ENCODE measurements around the gene ZNF536.

Gene ZNF536

GRCh38 chr19:30371960-30372824, at the start of gene ZNF536:
Gene ZNF536, plus strand, starts transcription at chr19:30372384. Its CDS starts 71,179 bp downstream, at chr19:30443563.
- Histone ChIP-seq H3K4me1 (ENCODE audit: insufficient read depth, low read length) (no peaks in the 10 kb centered on the region), H3K36me3 (ENCODE audit: insufficient read depth, low read length) (no peaks in the 10 kb centered on the region), H3K4me3 (ENCODE audit: low read depth in 1 of 2, low read length in 2 of 2) (no peak within 1 kb of the TSS), H3K9ac (ENCODE audit: low read length) (no peak within 1 kb of the TSS), H3K27ac (ENCODE audit: low read depth, low read length) (no peak within 1 kb of the TSS), H3K27me3 (ENCODE audit: control insufficient read depth in 1 of 2, insufficient read depth in 2 of 2, low read length in 2 of 2) (peaks cover 0 to 21% of the 10 kb centered on the region in 2 donors), H3K9me3 (ENCODE audit: low read length) (no peaks in the 10 kb centered on the region)

DNA sequence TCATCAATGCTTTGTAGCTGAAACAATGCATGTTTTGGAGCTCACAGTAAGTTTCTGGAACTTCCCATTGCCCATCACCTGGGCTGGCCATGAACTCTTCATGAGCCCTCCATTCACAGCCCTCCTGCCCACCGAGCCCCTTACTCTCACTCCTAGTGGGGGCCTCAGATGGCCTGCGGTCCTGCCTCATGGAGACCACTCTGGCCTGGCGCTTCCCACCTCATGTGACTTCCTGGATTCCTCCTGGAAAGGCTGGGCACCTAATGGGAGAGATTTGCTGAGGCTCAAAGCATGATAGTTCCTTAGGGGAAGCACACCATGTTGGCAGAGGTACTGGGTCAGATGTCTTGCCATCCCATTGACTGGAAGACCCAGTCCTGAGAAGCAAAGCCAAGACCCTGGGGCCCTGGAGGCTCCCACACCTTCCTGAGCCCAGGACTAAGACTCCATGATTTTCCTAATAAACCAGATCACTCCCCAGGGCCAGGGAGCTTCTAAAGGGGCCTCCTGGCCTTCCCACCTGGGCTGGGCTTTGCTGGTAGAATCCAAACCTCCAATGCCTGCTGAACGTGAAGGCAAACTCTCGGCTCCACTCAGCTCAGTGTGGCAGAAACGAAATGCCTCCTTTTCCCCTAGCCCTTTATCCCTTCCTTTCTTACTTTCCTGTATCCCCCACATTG, 49.4 kb upstream of the ZNF536 start:
- Histone ChIP-seq H3K36me3 (ENCODE audit: insufficient read depth, low read length) (no peaks in the 10 kb centered on the region), H3K27ac (ENCODE audit: low read depth, low read length) (no peak overlapping the region), H3K9me3 (ENCODE audit: low read length) (no peaks in the 10 kb centered on the region), H3K9ac (ENCODE audit: low read length) (no peak overlapping the region), H3K4me1 (ENCODE audit: insufficient read depth, low read length) (no peaks in the 10 kb centered on the region), H3K4me3 (ENCODE audit: low read depth in 1 of 2, low read length in 2 of 2) (no peak overlapping the region), H3K27me3 (ENCODE audit: control insufficient read depth in 1 of 2, insufficient read depth in 2 of 2, low read length in 2 of 2) (no peaks in the 10 kb centered on the region)

DNA sequence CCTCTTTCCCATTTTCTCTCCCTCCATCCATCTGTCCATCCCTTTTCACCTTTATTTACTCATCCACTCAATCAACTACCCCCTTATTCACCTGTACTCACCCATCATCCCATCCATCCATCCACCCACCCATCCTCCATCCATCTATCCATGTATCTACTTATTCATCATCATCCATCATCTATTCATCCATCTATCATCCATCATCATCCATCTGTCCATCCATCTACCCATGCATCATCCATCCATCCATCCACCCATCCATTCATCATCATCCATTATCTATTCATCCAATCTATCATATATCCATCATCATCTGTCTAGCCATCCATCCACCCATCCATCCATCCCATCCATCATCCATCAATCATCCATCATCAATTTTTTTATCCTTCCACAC, 48.3 kb upstream of the ZNF536 start:
- Histone ChIP-seq H3K27me3 (ENCODE audit: control insufficient read depth in 1 of 2, insufficient read depth in 2 of 2, low read length in 2 of 2) (no peaks in the 10 kb centered on the region), H3K4me3 (ENCODE audit: low read depth in 1 of 2, low read length in 2 of 2) (no peak overlapping the region), H3K9ac (ENCODE audit: low read length) (no peak overlapping the region), H3K9me3 (ENCODE audit: low read length) (no peaks in the 10 kb centered on the region), H3K4me1 (ENCODE audit: insufficient read depth, low read length) (no peaks in the 10 kb centered on the region), H3K36me3 (ENCODE audit: insufficient read depth, low read length) (no peaks in the 10 kb centered on the region), H3K27ac (ENCODE audit: low read depth, low read length) (no peak overlapping the region)

DNA sequence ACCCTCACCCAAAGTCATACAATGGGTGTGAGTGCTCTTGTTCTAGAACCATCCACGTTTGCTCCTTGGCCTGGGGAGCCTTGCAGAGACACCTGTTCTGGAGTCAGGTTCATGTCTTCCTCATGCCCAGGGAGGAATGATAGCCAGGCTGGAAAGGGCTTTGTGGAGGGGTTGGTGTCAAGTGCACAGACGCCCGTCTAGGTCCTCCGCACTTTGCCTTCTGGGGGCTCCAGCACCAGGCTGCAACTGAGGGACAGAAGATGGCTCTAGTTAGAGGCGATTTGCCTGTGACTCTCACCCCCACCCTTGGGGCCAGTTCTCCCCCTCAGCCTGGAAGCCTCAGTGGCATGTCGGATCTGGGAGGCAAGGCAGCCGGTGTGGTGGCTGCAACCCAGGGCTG, 47.2 kb upstream of the ZNF536 start:
- H3K27ac ChIP-seq (ENCODE audit: low read depth, low read length) = no peak overlapping the region
- H3K9ac ChIP-seq (ENCODE audit: low read length) = no peak overlapping the region
- H3K27me3 ChIP-seq (ENCODE audit: control insufficient read depth in 1 of 2, insufficient read depth in 2 of 2, low read length in 2 of 2) = no peaks in the 10 kb centered on the region
- H3K4me1 ChIP-seq (ENCODE audit: insufficient read depth, low read length) = no peaks in the 10 kb centered on the region
- H3K36me3 ChIP-seq (ENCODE audit: insufficient read depth, low read length) = no peaks in the 10 kb centered on the region
- H3K9me3 ChIP-seq (ENCODE audit: low read length) = no peaks in the 10 kb centered on the region
- no peak overlapping the region for H3K4me3 ChIP-seq (ENCODE audit: low read depth in 1 of 2, low read length in 2 of 2)

- H3K4me1 ChIP-seq (ENCODE audit: insufficient read depth, low read length) = no peaks in the 10 kb centered on the region
- no peak overlapping the region for H3K9ac ChIP-seq (ENCODE audit: low read length)
- H3K27ac ChIP-seq (ENCODE audit: low read depth, low read length) = no peak overlapping the region
- no peaks in the 10 kb centered on the region for H3K27me3 ChIP-seq (ENCODE audit: control insufficient read depth in 1 of 2, insufficient read depth in 2 of 2, low read length in 2 of 2)
- H3K9me3 ChIP-seq (ENCODE audit: low read length) = no peaks in the 10 kb centered on the region
- no peaks in the 10 kb centered on the region for H3K36me3 ChIP-seq (ENCODE audit: insufficient read depth, low read length)
- H3K4me3 ChIP-seq (ENCODE audit: low read depth in 1 of 2, low read length in 2 of 2) = no peak overlapping the region
Measured at GRCh38 chr19:30325676-30326392, 46.4 kb upstream of the ZNF536 start.

GRCh38 chr19:30326393-30326710, 45.8 kb upstream of the ZNF536 start:
- Histone ChIP-seq H3K4me1 (ENCODE audit: insufficient read depth, low read length) (no peaks in the 10 kb centered on the region), H3K9me3 (ENCODE audit: low read length) (no peaks in the 10 kb centered on the region), H3K36me3 (ENCODE audit: insufficient read depth, low read length) (no peaks in the 10 kb centered on the region), H3K4me3 (ENCODE audit: low read depth in 1 of 2, low read length in 2 of 2) (no peak overlapping the region), H3K9ac (ENCODE audit: low read length) (no peak overlapping the region), H3K27ac (ENCODE audit: low read depth, low read length) (no peak overlapping the region), H3K27me3 (ENCODE audit: control insufficient read depth in 1 of 2, insufficient read depth in 2 of 2, low read length in 2 of 2) (no peaks in the 10 kb centered on the region)

GRCh38 chr19:30327331-30327730, 44.9 kb upstream of the ZNF536 start:
- Histone ChIP-seq H3K9ac (ENCODE audit: low read length) (no peak overlapping the region), H3K4me1 (ENCODE audit: insufficient read depth, low read length) (no peaks in the 10 kb centered on the region), H3K4me3 (ENCODE audit: low read depth in 1 of 2, low read length in 2 of 2) (no peak overlapping the region), H3K9me3 (ENCODE audit: low read length) (no peaks in the 10 kb centered on the region), H3K36me3 (ENCODE audit: insufficient read depth, low read length) (no peaks in the 10 kb centered on the region), H3K27me3 (ENCODE audit: control insufficient read depth in 1 of 2, insufficient read depth in 2 of 2, low read length in 2 of 2) (no peaks in the 10 kb centered on the region), H3K27ac (ENCODE audit: low read depth, low read length) (no peak overlapping the region)

DNA sequence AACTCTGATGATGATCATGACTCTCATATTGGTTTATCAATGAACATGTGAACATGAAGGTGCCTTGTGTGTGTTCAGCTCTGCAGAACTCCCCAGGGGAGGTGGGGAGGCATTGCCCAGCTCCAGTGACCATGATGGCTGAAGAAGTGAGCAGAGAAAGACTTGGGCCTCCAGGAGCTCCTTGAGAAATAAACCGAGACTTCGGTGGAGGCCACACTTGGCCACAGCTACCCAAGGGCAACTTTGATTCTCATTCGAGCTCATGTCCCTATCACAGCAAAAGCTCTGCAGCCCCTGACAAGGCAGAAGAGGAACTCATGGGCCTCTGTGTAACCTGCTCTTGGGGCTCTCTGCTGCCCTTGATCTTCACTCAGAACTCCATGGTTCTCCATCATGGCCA, 44.1 kb upstream of the ZNF536 start:
- Histone ChIP-seq H3K9me3 (ENCODE audit: low read length) (no peaks in the 10 kb centered on the region), H3K4me3 (ENCODE audit: low read depth in 1 of 2, low read length in 2 of 2) (no peak overlapping the region), H3K27me3 (ENCODE audit: control insufficient read depth in 1 of 2, insufficient read depth in 2 of 2, low read length in 2 of 2) (no peaks in the 10 kb centered on the region), H3K4me1 (ENCODE audit: insufficient read depth, low read length) (no peaks in the 10 kb centered on the region), H3K27ac (ENCODE audit: low read depth, low read length) (no peak overlapping the region), H3K36me3 (ENCODE audit: insufficient read depth, low read length) (no peaks in the 10 kb centered on the region), H3K9ac (ENCODE audit: low read length) (no peak overlapping the region)

DNA sequence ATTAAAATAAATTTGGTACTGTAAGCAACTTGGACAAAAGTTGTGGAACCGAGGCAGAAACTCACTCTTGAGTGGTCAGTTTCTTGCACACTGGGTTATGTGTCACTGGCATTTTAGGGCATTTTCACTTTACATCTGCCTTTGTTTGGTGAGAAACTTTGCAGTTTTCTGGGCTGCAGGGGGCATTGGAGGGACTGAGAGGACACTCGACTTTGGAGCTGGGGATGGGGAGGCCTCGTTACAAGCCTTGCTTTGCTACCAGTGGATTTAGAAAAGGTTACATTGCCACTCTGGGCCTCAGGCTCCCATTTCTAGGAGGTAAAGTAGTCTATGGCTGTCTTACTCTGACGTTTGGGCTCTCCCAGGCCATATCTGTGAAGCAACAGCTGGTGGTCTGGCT, 41.9 kb upstream of the ZNF536 start:
- no peaks in the 10 kb centered on the region for H3K36me3 ChIP-seq (ENCODE audit: insufficient read depth, low read length)
- H3K4me3 ChIP-seq (ENCODE audit: low read depth in 1 of 2, low read length in 2 of 2) = no peak overlapping the region
- no peak overlapping the region for H3K9ac ChIP-seq (ENCODE audit: low read length)
- no peaks in the 10 kb centered on the region for H3K9me3 ChIP-seq (ENCODE audit: low read length)
- H3K27me3 ChIP-seq (ENCODE audit: control insufficient read depth in 1 of 2, insufficient read depth in 2 of 2, low read length in 2 of 2) = no peaks in the 10 kb centered on the region
- H3K4me1 ChIP-seq (ENCODE audit: insufficient read depth, low read length) = no peaks in the 10 kb centered on the region
- no peak overlapping the region for H3K27ac ChIP-seq (ENCODE audit: low read depth, low read length)

- H3K4me3 ChIP-seq (ENCODE audit: low read depth in 1 of 2, low read length in 2 of 2) = no peak overlapping the region
- H3K4me1 ChIP-seq (ENCODE audit: insufficient read depth, low read length) = no peaks in the 10 kb centered on the region
- H3K9ac ChIP-seq (ENCODE audit: low read length) = no peak overlapping the region
- H3K9me3 ChIP-seq (ENCODE audit: low read length) = no peaks in the 10 kb centered on the region
- H3K27ac ChIP-seq (ENCODE audit: low read depth, low read length) = no peak overlapping the region
- no peaks in the 10 kb centered on the region for H3K27me3 ChIP-seq (ENCODE audit: control insufficient read depth in 1 of 2, insufficient read depth in 2 of 2, low read length in 2 of 2)
- no peaks in the 10 kb centered on the region for H3K36me3 ChIP-seq (ENCODE audit: insufficient read depth, low read length)
Measured at GRCh38 chr19:30332445-30333234, 39.5 kb upstream of the ZNF536 start.
